DOHH2 (cell line): ENCODE results near the gene RAPGEF1.
"Not testable (repeated sequence)": the region's sequence is repeated elsewhere in the genome, so short reads cannot be mapped to it uniquely, and the experiment has no call there.

Experiments used
- CTCF ChIP-seq: fragments of 200-600 bp; sonication (generic); IDR thresholded peaks from one replicate; pipeline ENCODE4 v1.5.1; 2014; ENCODE audit warnings: antibody characterized with exemption, mild to moderate bottlenecking, low read depth, low read length; ENCODE audit not compliant: poor library complexity, severe bottlenecking
- EZH2phosphoT487 ChIP-seq: fragments of 200-600 bp; sonication (generic); IDR thresholded peaks from 2 replicates; pipeline ENCODE4 v1.6.1; 2017; ENCODE audit warnings: borderline replicate concordance, mild to moderate bottlenecking, antibody characterized with exemption, low read length, moderate library complexity, mixed read lengths

DNA sequence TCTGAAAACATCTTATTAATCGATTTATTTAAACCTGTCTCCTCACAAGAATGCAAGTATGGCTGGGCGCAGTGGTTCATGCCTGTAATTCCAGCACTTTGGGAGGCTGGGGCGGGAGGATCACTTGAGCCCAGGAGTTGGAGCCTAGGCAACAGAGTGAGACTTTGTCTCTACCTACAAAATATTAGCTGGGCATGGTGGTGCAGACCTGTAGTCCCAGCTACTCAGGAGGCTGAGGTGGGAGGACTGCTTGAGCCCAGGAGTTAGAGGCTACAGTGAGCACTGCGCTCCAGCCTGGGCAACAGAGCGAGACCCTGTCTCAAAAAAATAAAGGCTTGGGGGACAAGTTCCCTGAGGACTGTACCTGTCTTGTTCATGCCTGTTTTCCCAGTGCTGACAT is 85.5 kb downstream of the RAPGEF1 start:
- TF ChIP-seq EZH2phosphoT487, CTCF: not testable (repeated sequence)
